ENCODE measurements around the gene C10orf120.

Gene C10orf120

GRCh38 chr10:122707535-122707934 is 7.9 kb upstream of the C10orf120 start:
- Histone ChIP-seq H3K36me3 (ENCODE audit: control insufficient read depth in 2 of 2, insufficient read depth in 1 of 2, low read length in 2 of 2) (no peaks in the 10 kb centered on the region), H3K27ac (ENCODE audit: extremely low read depth, low read depth, low read length) (no peak overlapping the region), H3K4me1 (ENCODE audit: control insufficient read depth, insufficient read depth, low read length) (no peaks in the 10 kb centered on the region), H3K4me3 (ENCODE audit: low read depth, low read length) (no peak overlapping the region), H3K9me3 (ENCODE audit: control insufficient read depth, insufficient read depth, low read depth, low read length) (no peaks in the 10 kb centered on the region)
- CTCF ChIA-PET: interaction anchor here (0.7 to 1.2 kb wide), 2 partner anchors 409 to 776 kb away, joined by 3 to 4 read pairs; no protein-coding TSS in a partner anchor
- no peak for TF ChIP-seq ZFP37 (tag by site-specific recombination; IDR thresholded peaks at IDR 0.05)
- TF ChIP-seq ZNF23 (tag by site-specific recombination; IDR thresholded peaks at IDR 0.05; ENCODE audit: borderline replicate concordance): no peak
- no peak for TF ChIP-seq ZNF324 (tag by site-specific recombination; IDR thresholded peaks at IDR 0.05)
- no peak for TF ChIP-seq ZNF138 (tag by site-specific recombination; IDR thresholded peaks at IDR 0.05; ENCODE audit: borderline replicate concordance)
- TF ChIP-seq ZNF341 (tag by site-specific recombination; IDR thresholded peaks at IDR 0.05; ENCODE audit: low read depth): no peak
- TF ChIP-seq ZSCAN5A (tag by site-specific recombination; IDR thresholded peaks at IDR 0.05): no peak
- TF ChIP-seq ZNF280D (tag by site-specific recombination; IDR thresholded peaks at IDR 0.05): no peak
- no peak for TF ChIP-seq ZNF623 (tag by site-specific recombination; IDR thresholded peaks at IDR 0.05)
- TF ChIP-seq KLF7 (tag by site-specific recombination; IDR thresholded peaks at IDR 0.05; ENCODE audit: borderline replicate concordance): no peak
- TF ChIP-seq ZFP69B (tag by site-specific recombination; IDR thresholded peaks at IDR 0.05): no peak
- TF ChIP-seq ZNF266 (tag by site-specific recombination; IDR thresholded peaks at IDR 0.05; ENCODE audit: low read depth): no peak
- no peak for TF ChIP-seq ZSCAN4 (tag by site-specific recombination; IDR thresholded peaks at IDR 0.05)
- no peak for TF ChIP-seq RBAK (tag by site-specific recombination; IDR thresholded peaks at IDR 0.05)
- TF ChIP-seq GLIS2 (tag by site-specific recombination; IDR thresholded peaks at IDR 0.05): no peak
- no peak for TF ChIP-seq MZF1 (tag by site-specific recombination; IDR thresholded peaks at IDR 0.05; ENCODE audit: borderline replicate concordance)
- no peak for TF ChIP-seq ZNF366 (tag by site-specific recombination; conservative IDR thresholded peaks at IDR 0.05)
- POLR2A ChIA-PET: no interaction called here

- CTCF ChIA-PET: interaction anchor here (0.7 to 2.2 kb wide), 5 partner anchors 58 to 775 kb away, joined by 3 to 15 read pairs (median 4); no protein-coding TSS in a partner anchor
- H3K36me3 ChIP-seq (ENCODE audit: control insufficient read depth in 2 of 2, insufficient read depth in 1 of 2, low read length in 2 of 2): no peaks in the 10 kb centered on the region
- no peaks in the 10 kb centered on the region for H3K4me1 ChIP-seq (ENCODE audit: control insufficient read depth, insufficient read depth, low read length)
- no peak overlapping the region for H3K4me3 ChIP-seq (ENCODE audit: low read depth, low read length)
- H3K9me3 ChIP-seq (ENCODE audit: control insufficient read depth, insufficient read depth, low read depth, low read length): no peaks in the 10 kb centered on the region
- POLR2A ChIA-PET: no interaction called here
- no peak overlapping the region for H3K27ac ChIP-seq (ENCODE audit: extremely low read depth, low read depth, low read length)
- TF ChIP-seq ZNF140 (tag by site-specific recombination; IDR thresholded peaks at IDR 0.05): no peak
- no peak for TF ChIP-seq ZNF174 (tag by site-specific recombination; IDR thresholded peaks at IDR 0.05)
- no peak for TF ChIP-seq ZBTB49 (tag by site-specific recombination; IDR thresholded peaks at IDR 0.05; ENCODE audit: low read depth)
- TF ChIP-seq YY2 (tag by site-specific recombination; IDR thresholded peaks at IDR 0.05): no peak
- no peak for TF ChIP-seq GLI2 (tag by site-specific recombination; IDR thresholded peaks at IDR 0.05; ENCODE audit: borderline replicate concordance, low read depth)
- TF ChIP-seq ZNF518A (tag by site-specific recombination; conservative IDR thresholded peaks at IDR 0.05; ENCODE audit: low read depth): no peak
- no peak for TF ChIP-seq ZNF585B (tag by site-specific recombination; IDR thresholded peaks at IDR 0.05)
Measured at GRCh38 chr10:122706947-122707346, 7.3 kb upstream of the C10orf120 start.

Measured in HEK293 (cell line).